Cardiac muscle cell (in vitro differentiated cells and primary cell): ENCODE results near the gene RNF213. TPM values are rescaled to one million over a fixed set of nuclear protein-coding genes. Genes with fewer than 3 reads are reported as not detected.

Experiments
- DNase-seq, 2 donors: peaks; one replicate each; pipeline versions ENCODE4 v3.0.0 to v3.0.0-alpha.2; 2010 to 2017; ENCODE audit warnings: low read depth in 1 of 2, low spot score in 1 of 2
- H3K27ac ChIP-seq: fragments of 200-600 bp; sonication (generic); 2 replicates; pipeline ENCODE4 v1.5.1; 2016
- H3K27me3 ChIP-seq: fragments of 200-600 bp; sonication (generic); 2 replicates; pipeline ENCODE4 v1.6.0; 2016; ENCODE audit warnings: control low read depth
- H3K36me3 ChIP-seq: fragments of 200-600 bp; sonication (generic); 2 replicates; pipeline ENCODE4 v1.5.1; 2016; ENCODE audit warnings: control low read depth
- H3K4me1 ChIP-seq: fragments of 200-600 bp; sonication (generic); 2 replicates; pipeline ENCODE4 v1.8.1; 2017; ENCODE audit warnings: low read depth, mild to moderate bottlenecking, mixed run types
- H3K4me3 ChIP-seq: fragments of 200-600 bp; sonication (generic); 2 replicates; pipeline ENCODE4 v1.5.1; 2016; ENCODE audit warnings: mild to moderate bottlenecking
- H3K9me3 ChIP-seq: fragments of 200-600 bp; sonication (generic); 2 replicates; pipeline ENCODE4 v1.5.1; 2017; ENCODE audit warnings: low read depth, mild to moderate bottlenecking, control low read depth
- CTCF ChIP-seq: IDR thresholded peaks from 2 replicates; pipeline ENCODE4 v1.5.1; 2012; ENCODE audit warnings: low read depth, mild to moderate bottlenecking, low read length
- polyA plus RNA-seq: library from polyadenylated mRNA; unstranded; fragments of >200 nt; fragmentation: Nextera tagmentation; extraction: Ambion mirVana; gene quantifications from 2 replicates; pipeline ENCODE4 v1.2.1, GENCODE V29; 2016
- total RNA-seq: library from RNA; depleted of rRNA; stranded (reverse); fragments of >200 nt; gene quantifications from 2 replicates; pipeline ENCODE4 v1.2.3, GENCODE V29; 2016

The RNF213 gene
- total and polyA plus RNA-seq, 2 experiments from 2014 or later: 11.5 to 24.9 TPM

DNA sequence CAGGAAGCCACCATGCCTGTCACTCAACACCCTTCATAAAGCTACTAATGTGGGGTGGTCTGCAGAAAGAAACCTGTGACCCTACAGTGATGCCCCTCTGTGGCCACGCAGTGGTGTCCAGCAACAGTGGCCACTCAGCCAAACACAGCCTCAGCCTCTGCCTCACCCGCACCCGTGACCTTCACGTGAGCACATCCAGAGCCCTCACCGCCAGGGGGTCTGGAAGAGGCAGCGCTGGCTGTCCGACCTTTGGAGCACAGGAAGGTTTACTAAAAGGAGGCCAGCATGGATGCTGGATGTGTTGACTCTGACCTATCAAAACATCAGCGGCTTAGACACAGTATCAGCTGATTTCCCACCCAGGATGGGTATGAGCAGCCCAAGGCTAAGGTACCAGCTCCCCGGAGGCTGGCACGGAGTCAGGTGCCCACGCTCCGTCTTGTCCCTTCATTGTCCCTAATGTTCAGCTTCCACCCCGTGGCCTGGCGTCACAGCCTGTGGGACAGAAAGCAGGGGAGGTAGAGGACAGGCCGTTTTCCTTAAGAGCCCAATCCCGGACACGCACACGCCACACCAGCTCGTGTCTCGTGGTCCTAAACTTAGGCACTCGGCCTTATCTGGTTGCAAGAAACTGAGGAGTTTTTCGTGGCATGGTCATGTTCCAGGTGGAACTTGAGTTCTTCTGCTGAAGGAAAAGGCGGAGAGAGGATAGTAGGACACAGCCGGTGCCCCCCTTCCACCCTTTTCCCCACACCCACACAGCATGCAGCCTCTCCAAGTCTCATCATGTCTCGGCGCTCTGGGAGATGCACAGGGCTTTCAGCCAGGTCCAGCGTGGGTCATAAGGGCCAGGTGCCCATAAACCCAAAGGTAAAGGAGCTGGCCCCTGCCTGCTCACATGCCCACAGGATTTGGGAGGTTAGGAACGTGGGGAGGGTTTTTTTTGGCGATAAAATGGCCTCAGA lies 104.6 kb downstream of the RNF213 start:
- no peak for DNase-seq
- Histone ChIP-seq H3K27ac (no peak overlapping the region), H3K36me3 (peaks cover 16% of the 10 kb centered on the region), H3K9me3 (no peaks in the 10 kb centered on the region), H3K4me1 (no peaks in the 10 kb centered on the region), H3K4me3 (no peak overlapping the region), H3K27me3 (no peaks in the 10 kb centered on the region)
- TF ChIP-seq CTCF: no peak

DNA sequence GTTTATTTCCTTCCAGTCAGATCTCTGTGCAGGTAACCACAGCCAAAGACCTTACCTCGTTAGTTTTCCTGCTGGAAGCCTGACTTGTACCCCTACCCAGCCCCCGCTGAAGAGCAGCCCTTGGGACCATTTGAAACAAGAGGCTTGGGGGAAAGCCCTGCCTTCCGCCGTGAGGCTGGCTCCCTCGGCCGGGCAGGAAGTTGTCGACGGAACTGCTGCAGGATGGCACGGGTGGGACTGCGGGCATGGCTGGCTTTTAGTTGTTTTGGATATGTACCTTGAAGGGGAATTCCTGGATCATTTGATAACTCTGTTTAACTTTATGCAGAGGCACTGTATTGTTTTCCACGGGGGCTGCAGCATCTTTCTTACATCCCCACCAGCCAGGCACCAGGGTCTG lies 105.3 kb downstream of the RNF213 start:
- Histone ChIP-seq H3K9me3 (no peaks in the 10 kb centered on the region), H3K27me3 (no peaks in the 10 kb centered on the region), H3K4me1 (no peaks in the 10 kb centered on the region), H3K27ac (no peak overlapping the region), H3K36me3 (peaks cover 19% of the 10 kb centered on the region), H3K4me3 (no peak overlapping the region)
- no peak for TF ChIP-seq CTCF
- DNase-seq: no peak

DNA sequence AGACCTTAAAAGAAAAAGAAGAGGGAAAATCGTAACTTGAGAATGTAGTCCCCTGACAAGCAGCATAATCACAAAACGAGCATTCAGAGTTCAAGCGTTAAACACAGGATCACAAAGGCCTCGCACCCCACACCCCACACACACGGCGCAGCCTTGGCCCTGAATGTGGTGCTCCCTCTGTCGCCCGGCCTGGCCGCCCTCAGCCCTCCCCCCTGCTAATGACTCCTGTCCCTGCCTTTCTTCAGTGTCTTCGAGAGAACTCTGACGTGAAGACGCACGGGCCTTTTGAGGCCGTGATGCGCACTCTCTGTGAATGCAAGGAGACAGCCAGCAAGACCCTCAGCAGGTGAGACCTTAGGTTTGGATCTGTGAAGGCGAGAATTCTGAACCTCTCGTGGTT lies 106.9 kb downstream of the RNF213 start:
- Histone ChIP-seq H3K9me3 (no peaks in the 10 kb centered on the region), H3K27ac (no peak overlapping the region), H3K27me3 (no peaks in the 10 kb centered on the region), H3K36me3 (peaks cover 27% of the 10 kb centered on the region), H3K4me3 (no peak overlapping the region), H3K4me1 (no peaks in the 10 kb centered on the region)
- no peak for TF ChIP-seq CTCF
- DNase-seq: no peak

DNA sequence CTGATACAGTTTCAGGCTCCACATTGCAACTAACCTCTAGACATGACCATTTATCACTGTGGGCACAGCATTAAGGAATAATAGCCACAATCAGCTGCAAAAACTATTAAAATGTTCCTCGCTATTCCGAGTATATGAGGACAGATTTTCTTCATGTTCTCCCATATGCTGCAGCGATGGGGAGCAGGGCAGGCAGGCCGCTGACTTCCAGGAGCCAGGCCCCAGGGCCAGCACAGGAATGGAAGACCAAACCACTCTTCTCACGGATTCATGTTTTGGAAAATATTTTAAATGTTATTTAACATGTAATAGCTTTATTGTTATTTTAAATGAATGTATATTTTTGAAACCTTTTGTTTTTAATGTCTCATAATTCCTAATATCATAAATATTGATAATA lies 110.5 kb downstream of the RNF213 start:
- no peaks in the 10 kb centered on the region for H3K27me3 ChIP-seq
- H3K9me3 ChIP-seq: no peaks in the 10 kb centered on the region
- no peak overlapping the region for H3K27ac ChIP-seq
- peaks cover 28% of the 10 kb centered on the region for H3K36me3 ChIP-seq
- DNase-seq: no peak
- H3K4me3 ChIP-seq: no peak overlapping the region
- H3K4me1 ChIP-seq: no peaks in the 10 kb centered on the region
- no peak for TF ChIP-seq CTCF

DNA sequence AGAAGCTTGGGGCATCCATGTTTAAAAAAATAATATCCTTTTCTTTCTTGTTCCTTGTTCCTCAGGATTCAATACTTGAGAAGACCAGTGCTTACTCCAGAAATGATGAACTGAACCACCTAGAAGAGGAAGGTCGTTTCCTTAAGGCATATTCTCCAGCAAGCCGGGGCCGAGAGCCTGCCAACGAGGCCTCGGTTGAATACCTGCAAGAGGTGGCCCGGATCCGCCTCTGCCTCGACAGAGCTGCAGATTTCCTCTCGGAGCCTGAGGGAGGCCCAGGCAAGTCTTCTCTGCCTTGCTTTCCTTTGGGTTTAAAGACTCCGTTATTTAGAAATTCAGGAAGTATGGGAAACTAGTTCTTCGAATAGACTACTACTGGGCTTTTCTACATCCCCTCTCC lies 111.8 kb downstream of the RNF213 start:
- Histone ChIP-seq H3K36me3 (peaks cover 37% of the 10 kb centered on the region), H3K9me3 (no peaks in the 10 kb centered on the region), H3K27ac (no peak overlapping the region), H3K27me3 (no peaks in the 10 kb centered on the region), H3K4me3 (no peak overlapping the region), H3K4me1 (no peaks in the 10 kb centered on the region)
- TF ChIP-seq CTCF: no peak
- no peak for DNase-seq
